HL-60 (cell line): ENCODE measurements around the gene AREG.

Experiments used
- DNase-seq, 2 experiments: peaks; one replicate each; pipeline ENCODE4 v3.0.0-alpha.2; 2010 to 2020; ENCODE audit warnings: low read depth in 1 of 2, low spot score in 1 of 2
- H3K27ac ChIP-seq: fragments of 250-450 bp; sonication (Bioruptor Pico); replicated peaks from 2 replicates; pipeline ENCODE4 v1.5.1; 2020; ENCODE audit warnings: mild to moderate bottlenecking, moderate library complexity
- H3K27me3 ChIP-seq: fragments of 250-450 bp; sonication (Bioruptor Pico); 2 replicates; pipeline ENCODE4 v1.5.1; 2021; ENCODE audit warnings: mild to moderate bottlenecking, moderate library complexity; ENCODE audit not compliant: insufficient read depth, poor library complexity, severe bottlenecking
- H3K4me3 ChIP-seq: replicated peaks from 2 replicates; pipeline ENCODE4 v1.5.1; 2011; ENCODE audit warnings: mild to moderate bottlenecking, control low read depth, low read length; ENCODE audit not compliant: insufficient read depth
- CTCF ChIP-seq: IDR thresholded peaks from one replicate; pipeline ENCODE4 v1.5.1; 2011; ENCODE audit warnings: low read length, control low read depth, inconsistent platforms; ENCODE audit not compliant: insufficient read depth
- GABPA ChIP-seq: IDR thresholded peaks from 2 replicates; pipeline ENCODE4 v1.6.1; 2012; ENCODE audit warnings: low read depth
- POLR2AphosphoS5 ChIP-seq: IDR thresholded peaks from 2 replicates; pipeline ENCODE4 v1.6.1; 2012; ENCODE audit warnings: low read depth
- REST ChIP-seq: IDR thresholded peaks from 2 replicates; pipeline ENCODE4 v1.6.1; 2012; ENCODE audit warnings: low read depth; ENCODE audit not compliant: insufficient replicate concordance
- SPI1 ChIP-seq: IDR thresholded peaks from 2 replicates; pipeline ENCODE4 v1.6.1; 2012; ENCODE audit warnings: low read depth, mild to moderate bottlenecking, borderline replicate concordance

AREG gene

GRCh38 chr4:74473155-74473811, 28.3 kb downstream of the AREG start:
- H3K27ac ChIP-seq = no peak overlapping the region
- no peak for TF ChIP-seq CTCF
- no peak for TF ChIP-seq REST
- TF ChIP-seq POLR2AphosphoS5 = no peak
- TF ChIP-seq SPI1 = no peak
- TF ChIP-seq GABPA = no peak
- H3K4me3 ChIP-seq = no peak overlapping the region
- DNase-seq = no peak
- H3K27me3 ChIP-seq = no peaks in the 10 kb centered on the region

GRCh38 chr4:74474345-74475090, 29.6 kb downstream of the AREG start:
- no peak for DNase-seq
- Histone ChIP-seq H3K4me3 (no peak overlapping the region), H3K27ac (no peak overlapping the region), H3K27me3 (no peaks in the 10 kb centered on the region)
- TF ChIP-seq REST (no peak), GABPA (no peak), POLR2AphosphoS5 (no peak), CTCF (no peak), SPI1 (no peak)

- no peak for DNase-seq
- no peak for TF ChIP-seq GABPA
- H3K4me3 ChIP-seq = no peak overlapping the region
- H3K27me3 ChIP-seq = no peaks in the 10 kb centered on the region
- no peak overlapping the region for H3K27ac ChIP-seq
These were observed 30.3 kb downstream of the AREG start for GRCh38 chr4:74475091-74475800.

GRCh38 chr4:74475946-74476345, 31.0 kb downstream of the AREG start:
- Histone ChIP-seq H3K27me3 (no peaks in the 10 kb centered on the region), H3K27ac (no peak overlapping the region), H3K4me3 (no peak overlapping the region)
- TF ChIP-seq POLR2AphosphoS5 (no peak), SPI1 (no peak), GABPA (no peak), CTCF (no peak), REST (no peak)
- no peak for DNase-seq
